Mesothelial cell of epicardium (in vitro differentiated cells): ENCODE data around the gene ATP2A3. TPM values are rescaled to one million over a fixed set of nuclear protein-coding genes. Genes with fewer than 3 reads are reported as not detected.

Experiments used
- DNase-seq, 2 experiments: peaks; one replicate each; pipeline ENCODE4 v3.0.0; 2021; ENCODE audit warnings: low spot score in 2 of 2; ENCODE audit not compliant: unreplicated experiment in 2 of 2
- H3K27ac Mint-ChIP-seq: 2 replicates; pipeline ENCODE4 v1.8.0; 2021; ENCODE audit warnings: mixed read lengths
- H3K27me3 Mint-ChIP-seq: 2 replicates; pipeline ENCODE4 v1.8.0; 2021; ENCODE audit warnings: low read depth, mixed read lengths
- H3K36me3 Mint-ChIP-seq: 2 replicates; pipeline ENCODE4 v1.8.0; 2021; ENCODE audit warnings: mixed read lengths
- H3K4me1 Mint-ChIP-seq: 2 replicates; pipeline ENCODE4 v1.8.0; 2021; ENCODE audit warnings: mixed read lengths
- H3K4me3 Mint-ChIP-seq: 2 replicates; pipeline ENCODE4 v1.8.0; 2021; ENCODE audit warnings: mild to moderate bottlenecking, moderate library complexity, mixed read lengths
- H3K9me3 Mint-ChIP-seq: 2 replicates; pipeline ENCODE4 v1.8.0; 2021; ENCODE audit warnings: mixed read lengths
- total RNA-seq: library from RNA; stranded (reverse); gene quantifications from 3 replicates; pipeline ENCODE4 v1.2.1, GENCODE V29; 2021
- TF ChIP-seq, protein P1 (sequence below): fragments of 200-600 bp; sonication (generic); IDR thresholded peaks from one replicate; pipeline ENCODE4 v1.5.0; 2021; ENCODE audit warnings: antibody characterized with exemption; ENCODE audit not compliant: unreplicated experiment

The ATP2A3 gene
- total RNA-seq, 1 donor from 2014 or later, result 4.1 TPM

DNA sequence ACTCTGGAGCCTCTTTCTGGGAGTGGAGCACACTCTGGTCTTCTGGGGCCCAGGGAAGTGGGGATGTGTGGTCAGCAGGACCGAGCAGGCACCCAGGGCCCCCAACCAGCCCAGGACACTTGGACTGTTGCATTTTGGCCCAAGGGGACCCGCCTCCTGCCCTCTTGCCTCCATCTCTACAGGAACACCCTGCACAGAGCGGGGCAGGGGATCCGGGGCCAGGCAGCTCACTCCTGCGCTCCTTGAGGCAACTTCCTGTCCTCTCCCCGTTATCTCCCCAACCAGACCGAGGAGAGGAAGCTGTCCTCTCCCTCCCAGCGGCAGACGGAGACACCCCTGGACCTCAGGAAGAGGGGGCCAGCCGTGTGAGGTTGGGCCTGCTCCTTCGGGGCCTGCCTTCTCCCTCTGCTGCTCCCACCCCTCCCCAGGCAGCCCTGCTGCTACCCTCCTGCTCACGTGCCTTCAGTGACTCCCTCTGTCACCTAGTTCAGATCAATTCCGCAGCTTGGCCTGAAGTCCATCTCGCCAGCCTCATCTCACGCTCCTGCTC lies 10.0 kb upstream of the ATP2A3 start:
- no peak for DNase-seq
- H3K4me3 Mint-ChIP-seq, result no peak overlapping the region
- H3K27me3 Mint-ChIP-seq, result peaks cover 20% of the 10 kb centered on the region
- H3K4me1 Mint-ChIP-seq, result no peaks in the 10 kb centered on the region
- TF ChIP-seq, protein P1, sequence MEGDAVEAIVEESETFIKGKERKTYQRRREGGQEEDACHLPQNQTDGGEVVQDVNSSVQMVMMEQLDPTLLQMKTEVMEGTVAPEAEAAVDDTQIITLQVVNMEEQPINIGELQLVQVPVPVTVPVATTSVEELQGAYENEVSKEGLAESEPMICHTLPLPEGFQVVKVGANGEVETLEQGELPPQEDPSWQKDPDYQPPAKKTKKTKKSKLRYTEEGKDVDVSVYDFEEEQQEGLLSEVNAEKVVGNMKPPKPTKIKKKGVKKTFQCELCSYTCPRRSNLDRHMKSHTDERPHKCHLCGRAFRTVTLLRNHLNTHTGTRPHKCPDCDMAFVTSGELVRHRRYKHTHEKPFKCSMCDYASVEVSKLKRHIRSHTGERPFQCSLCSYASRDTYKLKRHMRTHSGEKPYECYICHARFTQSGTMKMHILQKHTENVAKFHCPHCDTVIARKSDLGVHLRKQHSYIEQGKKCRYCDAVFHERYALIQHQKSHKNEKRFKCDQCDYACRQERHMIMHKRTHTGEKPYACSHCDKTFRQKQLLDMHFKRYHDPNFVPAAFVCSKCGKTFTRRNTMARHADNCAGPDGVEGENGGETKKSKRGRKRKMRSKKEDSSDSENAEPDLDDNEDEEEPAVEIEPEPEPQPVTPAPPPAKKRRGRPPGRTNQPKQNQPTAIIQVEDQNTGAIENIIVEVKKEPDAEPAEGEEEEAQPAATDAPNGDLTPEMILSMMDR, result no peak
- H3K36me3 Mint-ChIP-seq, result peaks cover 6% of the 10 kb centered on the region
- H3K9me3 Mint-ChIP-seq, result peaks cover 17% of the 10 kb centered on the region
- no peak overlapping the region for H3K27ac Mint-ChIP-seq

DNA sequence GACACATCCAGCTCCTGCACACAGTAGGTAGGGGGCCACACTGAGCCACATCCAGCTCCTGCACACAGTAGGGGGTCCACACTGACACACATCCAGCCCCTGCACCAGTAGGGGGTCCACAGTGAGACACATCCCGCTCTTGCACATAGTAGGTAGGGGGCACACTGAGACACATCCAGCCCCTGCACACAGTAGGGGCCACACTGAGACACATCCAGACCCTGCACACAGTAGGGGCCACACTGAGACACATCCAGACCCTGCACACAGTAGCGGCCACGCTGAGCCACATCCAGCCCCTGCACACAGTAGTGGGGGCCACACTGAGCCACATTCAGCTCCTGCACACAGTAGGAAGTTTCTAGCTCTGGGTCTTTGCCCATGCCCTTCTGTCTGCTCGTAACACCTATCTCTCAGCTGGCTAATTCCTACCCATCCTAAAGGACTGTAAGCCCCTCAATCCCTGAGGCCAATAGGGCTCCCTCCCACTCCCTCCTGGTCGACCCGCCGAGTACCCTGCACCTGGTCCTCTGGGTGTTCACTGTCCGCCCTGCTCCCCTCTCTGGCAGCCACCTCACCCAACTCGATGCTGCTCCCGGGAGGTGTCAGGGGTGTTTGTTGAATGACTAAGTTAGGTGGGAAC lies 9.4 kb upstream of the ATP2A3 start:
- Mint-ChIP-seq H3K36me3 (peaks cover 6% of the 10 kb centered on the region), H3K4me1 (no peaks in the 10 kb centered on the region), H3K4me3 (no peak overlapping the region), H3K27me3 (peaks cover 24% of the 10 kb centered on the region), H3K9me3 (peaks cover 11% of the 10 kb centered on the region), H3K27ac (no peak overlapping the region)
- TF ChIP-seq, protein P1, result no peak
- DNase-seq, result no peak

DNA sequence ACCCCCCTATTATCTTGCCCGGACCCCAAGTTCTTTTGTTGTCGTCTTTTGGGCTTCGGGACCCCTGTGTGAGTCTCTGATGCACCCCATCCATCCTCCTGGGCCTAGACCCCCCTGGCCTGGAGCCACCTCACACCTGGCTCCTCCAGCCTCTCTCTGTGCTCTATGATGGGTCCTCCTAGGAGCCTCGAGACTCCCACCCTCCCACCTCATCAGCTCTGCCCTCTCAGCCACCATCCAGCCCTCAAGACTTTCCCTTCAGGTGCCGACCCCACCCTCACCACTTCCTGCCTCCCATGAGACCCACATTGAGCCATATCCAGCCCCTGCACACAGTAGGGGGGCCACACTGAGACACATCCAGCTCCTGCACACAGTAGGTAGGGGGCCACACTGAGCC lies 8.7 kb upstream of the ATP2A3 start:
- no peak overlapping the region for H3K4me3 Mint-ChIP-seq
- H3K4me1 Mint-ChIP-seq, result no peaks in the 10 kb centered on the region
- peaks cover 8% of the 10 kb centered on the region for H3K9me3 Mint-ChIP-seq
- H3K27ac Mint-ChIP-seq, result no peak overlapping the region
- H3K36me3 Mint-ChIP-seq, result peaks cover 6% of the 10 kb centered on the region
- TF ChIP-seq, protein P1, result no peak
- H3K27me3 Mint-ChIP-seq, result peaks cover 30% of the 10 kb centered on the region
- no peak for DNase-seq

DNA sequence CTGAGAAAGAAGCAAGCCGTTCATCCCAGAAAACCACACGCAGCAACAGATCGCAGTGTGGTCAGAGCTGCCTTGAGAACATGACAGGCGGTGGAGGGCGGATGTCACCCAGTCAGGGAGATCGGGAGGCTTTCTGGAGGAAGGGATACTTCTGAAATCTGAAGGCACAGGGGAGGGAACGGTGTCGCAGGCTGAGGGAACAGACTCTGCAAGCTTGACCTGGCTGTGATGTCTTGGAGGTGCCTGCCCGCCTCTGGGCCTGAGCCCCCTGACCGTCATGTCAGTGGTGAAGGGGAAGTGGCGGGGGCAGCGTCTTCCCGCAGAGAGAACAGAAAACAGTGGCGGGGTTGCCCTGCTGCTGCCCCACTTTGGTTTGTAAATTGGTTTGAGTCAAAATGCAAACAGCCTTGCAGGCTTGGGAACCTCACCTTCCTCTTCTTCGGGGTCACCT lies 8.1 kb upstream of the ATP2A3 start:
- peaks cover 8% of the 10 kb centered on the region for H3K9me3 Mint-ChIP-seq
- H3K27me3 Mint-ChIP-seq, result peaks cover 36% of the 10 kb centered on the region
- no peak overlapping the region for H3K4me3 Mint-ChIP-seq
- H3K27ac Mint-ChIP-seq, result no peak overlapping the region
- TF ChIP-seq, protein P1, result no peak
- H3K4me1 Mint-ChIP-seq, result no peaks in the 10 kb centered on the region
- peaks cover 6% of the 10 kb centered on the region for H3K36me3 Mint-ChIP-seq
- no peak for DNase-seq

DNA sequence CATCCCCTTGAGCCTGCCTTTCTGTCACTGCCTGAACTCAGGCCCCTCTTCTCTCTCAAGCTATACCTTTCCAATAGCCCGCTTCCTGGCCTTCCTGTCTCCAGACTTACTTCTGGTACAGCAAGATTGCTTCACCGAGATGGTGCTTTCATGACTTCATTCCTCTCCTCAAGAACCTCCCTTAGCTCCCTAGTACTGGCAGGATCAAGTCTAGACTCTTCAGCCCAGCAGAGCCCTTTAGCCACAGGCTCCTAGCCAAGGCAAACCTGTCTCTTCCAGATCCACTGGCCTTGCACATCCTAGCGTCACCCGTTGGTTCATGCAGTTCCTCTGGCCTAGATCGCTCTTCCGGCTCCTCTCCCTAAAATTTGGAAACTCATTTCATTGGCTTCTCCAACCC lies 6.4 kb upstream of the ATP2A3 start:
- H3K27ac Mint-ChIP-seq, result no peak overlapping the region
- TF ChIP-seq, protein P1, result no peak
- peaks cover 49% of the 10 kb centered on the region for H3K27me3 Mint-ChIP-seq
- peaks cover 6% of the 10 kb centered on the region for H3K36me3 Mint-ChIP-seq
- no peak overlapping the region for H3K4me3 Mint-ChIP-seq
- H3K9me3 Mint-ChIP-seq, result peaks cover 8% of the 10 kb centered on the region
- no peak for DNase-seq
- no peaks in the 10 kb centered on the region for H3K4me1 Mint-ChIP-seq
